Activated T-helper 1 cell treated with anti-CD3 and anti-CD28 coated beads, Interleukin-12 subunit alpha, Interleukin-12 subunit beta, Interleukin-2, Interleukin-4 antibody, amounts not matched to agents 30 ng/mL and 10 ng/mL and 1 ng/mL, durations not matched to agents 14 hours and 24 hours and 36 hours (primary cell): ENCODE results near the gene AVL9. TPM values are rescaled to one million over a fixed set of nuclear protein-coding genes. Genes with fewer than 3 reads are reported as not detected.
A peak's percentile ranks its signal among the peaks of the same experiment; 100 is the strongest.

Source experiments
- DNase-seq: peaks from one replicate; pipeline ENCODE4 v3.0.0; 2021; ENCODE audit warnings: low spot score
- H3K27ac Mint-ChIP-seq: one replicate; pipeline ENCODE4 v1.8.0; 2021; ENCODE audit warnings: mild to moderate bottlenecking, mixed read lengths
- H3K27me3 Mint-ChIP-seq: one replicate; pipeline ENCODE4 v1.8.0; 2022; ENCODE audit warnings: mild to moderate bottlenecking, moderate library complexity, mixed read lengths; ENCODE audit not compliant: insufficient read depth
- H3K36me3 Mint-ChIP-seq: one replicate; pipeline ENCODE4 v1.8.0; 2021; ENCODE audit warnings: low read depth, mixed read lengths
- H3K4me1 Mint-ChIP-seq: one replicate; pipeline ENCODE4 v1.8.0; 2021; ENCODE audit warnings: low read depth, mixed read lengths
- H3K4me3 Mint-ChIP-seq: one replicate; pipeline ENCODE4 v1.8.0; 2021; ENCODE audit warnings: mild to moderate bottlenecking, moderate library complexity, mixed read lengths
- H3K9me3 Mint-ChIP-seq: one replicate; pipeline ENCODE4 v1.8.0; 2021; ENCODE audit warnings: mixed read lengths
- intact Hi-C: fragments of 100-400 bp; cut with micrococcal nuclease; formaldehyde crosslinking; loops from one replicate; pipeline ENCODE4 v1.15.1; 2024
- total RNA-seq: library from RNA; stranded (reverse); gene quantifications from 2 replicates; pipeline ENCODE4 v1.2.3, GENCODE V29; 2022

AVL9 gene
- total RNA-seq, 1 donor from 2014 or later, result 50.6 TPM

GRCh38 chr7:32501522-32501921 lies 6.2 kb downstream of the AVL9 start:
- H3K4me1 Mint-ChIP-seq, result peaks cover 47% of the 10 kb centered on the region

GRCh38 chr7:32502728-32503127 lies 7.4 kb downstream of the AVL9 start:
- H3K9me3 Mint-ChIP-seq, result no peaks in the 10 kb centered on the region
- no peaks in the 10 kb centered on the region for H3K27me3 Mint-ChIP-seq
- H3K27ac Mint-ChIP-seq, result peak overlapping the region; percentile 79
- H3K36me3 Mint-ChIP-seq, result peaks cover 30% of the 10 kb centered on the region
- no peak for DNase-seq
- peaks cover 45% of the 10 kb centered on the region for H3K4me1 Mint-ChIP-seq
- no peak overlapping the region for H3K4me3 Mint-ChIP-seq
- intact Hi-C loops, result loop anchor here (1.0 to 2.0 kb wide), 2 partner anchors 7 to 14 kb away; partner anchors contain the start of gene AVL9

More at GRCh38 chr7:32501522-32501921, 6.2 kb downstream of the AVL9 start:
- H3K27ac Mint-ChIP-seq, result peak overlapping the region; percentile 74
- no peaks in the 10 kb centered on the region for H3K9me3 Mint-ChIP-seq
- DNase-seq, result no peak
- peak overlapping the region; percentile 25 for H3K4me3 Mint-ChIP-seq
- H3K27me3 Mint-ChIP-seq, result no peaks in the 10 kb centered on the region
- intact Hi-C loops, result no loop called here
- H3K36me3 Mint-ChIP-seq, result peaks cover 25% of the 10 kb centered on the region

- no peak for DNase-seq
- peak overlapping the region; percentile 81 for H3K27ac Mint-ChIP-seq
- no peaks in the 10 kb centered on the region for H3K27me3 Mint-ChIP-seq
- H3K4me1 Mint-ChIP-seq, result peaks cover 29% of the 10 kb centered on the region
- H3K4me3 Mint-ChIP-seq, result peak overlapping the region; percentile 37
- peaks cover 26% of the 10 kb centered on the region for H3K36me3 Mint-ChIP-seq
- intact Hi-C loops, result no loop called here
- H3K9me3 Mint-ChIP-seq, result no peaks in the 10 kb centered on the region
Measured at GRCh38 chr7:32506266-32507054, 11.2 kb downstream of the AVL9 start.

GRCh38 chr7:32507414-32507813 lies 12.1 kb downstream of the AVL9 start:
- peaks cover 27% of the 10 kb centered on the region for H3K36me3 Mint-ChIP-seq
- H3K27ac Mint-ChIP-seq, result no peak overlapping the region
- intact Hi-C loops, result no loop called here
- DNase-seq, result no peak
- H3K4me3 Mint-ChIP-seq, result no peak overlapping the region
- no peaks in the 10 kb centered on the region for H3K9me3 Mint-ChIP-seq
- H3K4me1 Mint-ChIP-seq, result peaks cover 34% of the 10 kb centered on the region
- H3K27me3 Mint-ChIP-seq, result no peaks in the 10 kb centered on the region

GRCh38 chr7:32511791-32512190 lies 16.5 kb downstream of the AVL9 start:
- Mint-ChIP-seq H3K27ac (no peak overlapping the region), H3K4me1 (peaks cover 45% of the 10 kb centered on the region), H3K9me3 (peaks cover 1% of the 10 kb centered on the region), H3K27me3 (no peaks in the 10 kb centered on the region), H3K4me3 (no peak overlapping the region), H3K36me3 (peaks cover 27% of the 10 kb centered on the region)
- intact Hi-C loops, result no loop called here
- no peak for DNase-seq

GRCh38 chr7:32513210-32513609 lies 17.9 kb downstream of the AVL9 start:
- no peak overlapping the region for H3K4me3 Mint-ChIP-seq
- DNase-seq, result no peak
- H3K27ac Mint-ChIP-seq, result no peak overlapping the region
- H3K4me1 Mint-ChIP-seq, result peaks cover 42% of the 10 kb centered on the region
- H3K9me3 Mint-ChIP-seq, result peaks cover 10% of the 10 kb centered on the region
- H3K36me3 Mint-ChIP-seq, result peaks cover 28% of the 10 kb centered on the region
- no peaks in the 10 kb centered on the region for H3K27me3 Mint-ChIP-seq
- intact Hi-C loops, result no loop called here

GRCh38 chr7:32515890-32516550 lies 20.7 kb downstream of the AVL9 start:
- H3K27me3 Mint-ChIP-seq, result no peaks in the 10 kb centered on the region
- H3K9me3 Mint-ChIP-seq, result peaks cover 24% of the 10 kb centered on the region
- H3K27ac Mint-ChIP-seq, result peak overlapping the region; percentile 21
- peaks cover 42% of the 10 kb centered on the region for H3K4me1 Mint-ChIP-seq
- intact Hi-C loops, result loop anchor here (2.0 kb wide), 1 partner anchor 13 kb away; no protein-coding TSS in a partner anchor
- DNase-seq, result no peak
- no peak overlapping the region for H3K4me3 Mint-ChIP-seq
- peaks cover 38% of the 10 kb centered on the region for H3K36me3 Mint-ChIP-seq

- Mint-ChIP-seq H3K9me3 (peaks cover 29% of the 10 kb centered on the region), H3K4me3 (no peak overlapping the region), H3K27ac (no peak overlapping the region), H3K36me3 (peaks cover 37% of the 10 kb centered on the region), H3K27me3 (no peaks in the 10 kb centered on the region), H3K4me1 (peaks cover 37% of the 10 kb centered on the region)
- intact Hi-C loops, result loop anchor here (2.0 kb wide), 1 partner anchor 14 kb away; no protein-coding TSS in a partner anchor
- DNase-seq, result no peak
Measured at GRCh38 chr7:32516551-32517100, 21.3 kb downstream of the AVL9 start.

- Mint-ChIP-seq H3K4me3 (no peak overlapping the region), H3K27me3 (no peaks in the 10 kb centered on the region), H3K4me1 (peaks cover 23% of the 10 kb centered on the region), H3K9me3 (peaks cover 39% of the 10 kb centered on the region), H3K36me3 (peaks cover 45% of the 10 kb centered on the region), H3K27ac (no peak overlapping the region)
- DNase-seq, result no peak
- intact Hi-C loops, result no loop called here
Measured at GRCh38 chr7:32518534-32519140, 23.3 kb downstream of the AVL9 start.

GRCh38 chr7:32519763-32520162 lies 24.5 kb downstream of the AVL9 start:
- Mint-ChIP-seq H3K9me3 (peaks cover 39% of the 10 kb centered on the region), H3K36me3 (peaks cover 40% of the 10 kb centered on the region), H3K4me1 (peaks cover 20% of the 10 kb centered on the region), H3K4me3 (no peak overlapping the region), H3K27me3 (no peaks in the 10 kb centered on the region), H3K27ac (no peak overlapping the region)
- no peak for DNase-seq
- intact Hi-C loops, result no loop called here

GRCh38 chr7:32522746-32523530 lies 27.6 kb downstream of the AVL9 start:
- intact Hi-C loops, result no loop called here
- H3K36me3 Mint-ChIP-seq, result peaks cover 29% of the 10 kb centered on the region
- no peak overlapping the region for H3K4me3 Mint-ChIP-seq
- peaks cover 29% of the 10 kb centered on the region for H3K9me3 Mint-ChIP-seq
- DNase-seq, result no peak
- peaks cover 7% of the 10 kb centered on the region for H3K4me1 Mint-ChIP-seq
- no peak overlapping the region for H3K27ac Mint-ChIP-seq
- H3K27me3 Mint-ChIP-seq, result no peaks in the 10 kb centered on the region

- Mint-ChIP-seq H3K27ac (no peak overlapping the region), H3K4me1 (peaks cover 9% of the 10 kb centered on the region), H3K27me3 (no peaks in the 10 kb centered on the region), H3K9me3 (peaks cover 28% of the 10 kb centered on the region), H3K4me3 (no peak overlapping the region), H3K36me3 (peaks cover 28% of the 10 kb centered on the region)
- intact Hi-C loops, result no loop called here
- no peak for DNase-seq
Measured at GRCh38 chr7:32524631-32525030, 29.3 kb downstream of the AVL9 start.
